Panc1 (cell line): ENCODE data around the gene THADA.

Source experiments
- TCF7L2 ChIP-seq: IDR thresholded peaks from 2 replicates; pipeline ENCODE4 v1.6.1; 2011; ENCODE audit warnings: mild to moderate bottlenecking, low read depth, low read length, inconsistent platforms
- TF ChIP-seq, protein P1 (sequence below): fragments of 450-650 bp; IDR thresholded peaks from 2 replicates; pipeline ENCODE4 v1.5.1; 2017; ENCODE audit warnings: mild to moderate bottlenecking

DNA sequence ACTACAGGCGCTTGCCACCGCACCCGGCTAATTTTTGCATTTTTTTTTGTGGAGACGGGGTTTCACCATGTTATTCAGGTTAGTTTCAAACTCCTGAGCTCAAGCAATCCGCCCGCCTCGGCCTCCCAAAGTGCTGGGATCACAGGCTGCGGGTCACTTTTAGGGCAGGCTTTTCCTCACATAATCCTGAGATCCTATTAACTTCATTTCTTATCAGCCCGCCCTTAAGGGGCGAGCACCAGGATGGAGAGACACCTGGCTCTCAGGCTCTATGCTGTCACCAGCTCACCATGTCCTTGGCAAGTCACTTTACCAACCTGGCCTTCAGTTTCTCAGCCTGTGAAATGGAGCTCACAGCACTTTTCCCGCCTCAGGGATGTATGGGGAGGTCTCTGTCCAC lies 392.5 kb downstream of the THADA start:
- TF ChIP-seq, protein P1, sequence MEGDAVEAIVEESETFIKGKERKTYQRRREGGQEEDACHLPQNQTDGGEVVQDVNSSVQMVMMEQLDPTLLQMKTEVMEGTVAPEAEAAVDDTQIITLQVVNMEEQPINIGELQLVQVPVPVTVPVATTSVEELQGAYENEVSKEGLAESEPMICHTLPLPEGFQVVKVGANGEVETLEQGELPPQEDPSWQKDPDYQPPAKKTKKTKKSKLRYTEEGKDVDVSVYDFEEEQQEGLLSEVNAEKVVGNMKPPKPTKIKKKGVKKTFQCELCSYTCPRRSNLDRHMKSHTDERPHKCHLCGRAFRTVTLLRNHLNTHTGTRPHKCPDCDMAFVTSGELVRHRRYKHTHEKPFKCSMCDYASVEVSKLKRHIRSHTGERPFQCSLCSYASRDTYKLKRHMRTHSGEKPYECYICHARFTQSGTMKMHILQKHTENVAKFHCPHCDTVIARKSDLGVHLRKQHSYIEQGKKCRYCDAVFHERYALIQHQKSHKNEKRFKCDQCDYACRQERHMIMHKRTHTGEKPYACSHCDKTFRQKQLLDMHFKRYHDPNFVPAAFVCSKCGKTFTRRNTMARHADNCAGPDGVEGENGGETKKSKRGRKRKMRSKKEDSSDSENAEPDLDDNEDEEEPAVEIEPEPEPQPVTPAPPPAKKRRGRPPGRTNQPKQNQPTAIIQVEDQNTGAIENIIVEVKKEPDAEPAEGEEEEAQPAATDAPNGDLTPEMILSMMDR: no peak
- TF ChIP-seq TCF7L2: no peak
